Astrocyte of the spinal cord (primary cell): ENCODE data around the gene ZFTA.

Experiments
- DNase-seq: peaks from one replicate; pipeline ENCODE4 v3.0.0; 2011; ENCODE audit warnings: low read depth, low spot score
- H3K4me3 ChIP-seq: 2 replicates; pipeline ENCODE4 v1.5.1; 2011; ENCODE audit warnings: low read depth, mild to moderate bottlenecking, low read length, moderate library complexity
- in situ Hi-C: cut with HindIII; loops from 2 replicates; pipeline ENCODE4 v1.10.0; 2017; ENCODE audit warnings: low sequenced_read_pairs
- TF ChIP-seq, protein P1 (sequence below): IDR thresholded peaks from 2 replicates; pipeline ENCODE4 v1.5.1; 2012; ENCODE audit warnings: low read depth, mild to moderate bottlenecking, low read length, inconsistent platforms

Gene ZFTA

GRCh38 chr11:63756919-63757761, 11.4 kb downstream of the ZFTA start:
- no peak for DNase-seq
- no peak overlapping the region for H3K4me3 ChIP-seq
- TF ChIP-seq, protein P1, sequence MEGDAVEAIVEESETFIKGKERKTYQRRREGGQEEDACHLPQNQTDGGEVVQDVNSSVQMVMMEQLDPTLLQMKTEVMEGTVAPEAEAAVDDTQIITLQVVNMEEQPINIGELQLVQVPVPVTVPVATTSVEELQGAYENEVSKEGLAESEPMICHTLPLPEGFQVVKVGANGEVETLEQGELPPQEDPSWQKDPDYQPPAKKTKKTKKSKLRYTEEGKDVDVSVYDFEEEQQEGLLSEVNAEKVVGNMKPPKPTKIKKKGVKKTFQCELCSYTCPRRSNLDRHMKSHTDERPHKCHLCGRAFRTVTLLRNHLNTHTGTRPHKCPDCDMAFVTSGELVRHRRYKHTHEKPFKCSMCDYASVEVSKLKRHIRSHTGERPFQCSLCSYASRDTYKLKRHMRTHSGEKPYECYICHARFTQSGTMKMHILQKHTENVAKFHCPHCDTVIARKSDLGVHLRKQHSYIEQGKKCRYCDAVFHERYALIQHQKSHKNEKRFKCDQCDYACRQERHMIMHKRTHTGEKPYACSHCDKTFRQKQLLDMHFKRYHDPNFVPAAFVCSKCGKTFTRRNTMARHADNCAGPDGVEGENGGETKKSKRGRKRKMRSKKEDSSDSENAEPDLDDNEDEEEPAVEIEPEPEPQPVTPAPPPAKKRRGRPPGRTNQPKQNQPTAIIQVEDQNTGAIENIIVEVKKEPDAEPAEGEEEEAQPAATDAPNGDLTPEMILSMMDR, result no peak
- in situ Hi-C loops, result no loop called here

DNA sequence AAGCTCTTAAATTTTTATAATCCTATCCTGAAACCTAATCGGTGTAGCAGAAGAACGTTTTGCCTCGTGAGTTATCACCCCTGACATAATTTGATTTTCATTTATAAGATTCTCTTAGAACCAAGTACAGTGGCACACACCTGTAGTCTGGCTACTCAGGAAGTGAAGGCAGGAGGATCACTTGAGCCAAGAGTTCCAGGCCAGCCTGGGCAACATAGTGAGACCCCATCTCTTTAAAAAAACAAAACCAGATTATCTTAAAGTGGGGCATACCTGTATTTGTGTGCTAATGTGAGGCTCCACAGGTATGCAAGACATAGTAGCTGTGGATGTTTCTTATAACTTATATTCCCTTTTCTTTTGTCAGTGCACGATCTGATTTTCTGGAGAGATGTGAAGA, 19.0 kb downstream of the ZFTA start:
- in situ Hi-C loops, result no loop called here
- TF ChIP-seq, protein P1, result no peak
- DNase-seq, result no peak
- H3K4me3 ChIP-seq, result no peak overlapping the region

DNA sequence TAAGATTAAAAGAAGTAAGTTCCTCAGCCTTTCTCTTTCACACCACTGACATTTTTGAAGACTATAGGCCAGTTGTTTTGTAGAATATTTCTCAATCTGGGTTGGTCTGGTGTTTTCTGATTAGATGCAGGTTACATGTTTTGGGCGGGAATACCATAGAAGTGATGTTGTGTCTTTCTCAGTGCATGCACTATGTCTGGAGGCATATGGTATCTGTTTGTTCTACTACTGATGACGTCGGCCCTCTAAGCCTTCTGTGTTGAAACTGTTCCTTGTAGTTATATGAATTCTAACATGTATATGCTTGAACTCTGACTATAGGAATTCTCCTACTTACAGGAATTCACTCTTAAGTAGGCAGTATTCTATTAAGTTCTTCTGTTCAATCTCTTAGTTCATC, 21.6 kb downstream of the ZFTA start:
- no peak overlapping the region for H3K4me3 ChIP-seq
- in situ Hi-C loops, result no loop called here
- DNase-seq, result no peak
- TF ChIP-seq, protein P1, result no peak

DNA sequence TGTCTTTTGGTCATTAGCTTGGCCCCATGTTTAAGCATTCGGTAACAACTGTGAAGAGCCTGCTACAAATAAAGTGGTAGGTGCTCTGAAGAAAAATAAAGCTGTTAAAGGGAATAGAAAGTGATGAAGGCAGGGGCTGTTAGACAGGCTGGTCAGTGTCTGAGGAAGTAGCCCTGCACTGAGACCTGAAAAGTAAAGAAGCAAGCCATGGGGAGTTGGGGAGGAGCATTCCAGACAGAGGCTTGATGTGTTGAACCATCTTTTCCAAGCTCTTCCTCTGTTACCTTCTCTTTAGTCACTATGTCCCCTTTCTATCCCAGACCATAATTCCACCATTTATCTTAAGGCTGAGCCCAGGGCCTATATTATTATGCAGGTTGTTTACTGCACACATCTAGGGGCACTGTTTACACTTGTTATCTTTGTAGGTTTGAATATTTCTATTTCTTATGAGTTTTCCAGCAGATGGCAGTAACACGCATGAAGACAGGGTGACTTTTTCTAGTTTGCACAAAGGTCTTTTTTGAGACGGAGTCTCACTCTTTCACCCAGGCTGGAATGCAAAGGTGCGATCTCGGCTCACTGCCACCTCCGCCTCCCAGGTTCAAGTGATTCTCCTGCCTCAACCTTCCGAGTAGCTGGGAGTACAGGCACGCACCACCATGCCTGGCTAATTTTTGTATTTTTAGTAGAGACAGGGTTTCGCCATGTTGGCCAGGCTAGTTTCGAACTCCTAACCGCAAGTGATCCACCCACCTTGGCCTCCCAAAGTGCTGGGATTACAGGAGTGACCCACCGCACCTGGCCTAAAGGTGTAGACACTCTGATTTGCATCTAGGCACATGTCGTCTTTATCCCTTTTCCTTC, 23.0 kb downstream of the ZFTA start:
- H3K4me3 ChIP-seq, result no peak overlapping the region
- in situ Hi-C loops, result no loop called here
- no peak for DNase-seq
- TF ChIP-seq, protein P1, result no peak

- no peak overlapping the region for H3K4me3 ChIP-seq
- TF ChIP-seq, protein P1, result peak; percentile 97
- DNase-seq, result peak; percentile 88
- in situ Hi-C loops, result no loop called here
These were observed 29.7 kb downstream of the ZFTA start for GRCh38 chr11:63738720-63739360.

GRCh38 chr11:63737718-63738117, 30.9 kb downstream of the ZFTA start:
- no peak overlapping the region for H3K4me3 ChIP-seq
- DNase-seq, result no peak
- in situ Hi-C loops, result no loop called here
- TF ChIP-seq, protein P1, result no peak
